OCI-LY7 (cell line): ENCODE measurements around the gene GGTA1.

ENCODE experiments used
- CTCF ChIP-seq: fragments of 200-600 bp; sonication (generic); conservative IDR thresholded peaks from 2 replicates; pipeline ENCODE4 v1.5.1; 2014; ENCODE audit warnings: mild to moderate bottlenecking, antibody characterized with exemption, low read length, moderate library complexity, mixed read lengths
- EZH2phosphoT487 ChIP-seq: fragments of 200-600 bp; sonication (generic); IDR thresholded peaks from 2 replicates; pipeline ENCODE4 v1.6.1; 2018; ENCODE audit warnings: low read depth, borderline replicate concordance, mild to moderate bottlenecking, mixed run types, antibody characterized with exemption, low read length, moderate library complexity, mixed read lengths

DNA sequence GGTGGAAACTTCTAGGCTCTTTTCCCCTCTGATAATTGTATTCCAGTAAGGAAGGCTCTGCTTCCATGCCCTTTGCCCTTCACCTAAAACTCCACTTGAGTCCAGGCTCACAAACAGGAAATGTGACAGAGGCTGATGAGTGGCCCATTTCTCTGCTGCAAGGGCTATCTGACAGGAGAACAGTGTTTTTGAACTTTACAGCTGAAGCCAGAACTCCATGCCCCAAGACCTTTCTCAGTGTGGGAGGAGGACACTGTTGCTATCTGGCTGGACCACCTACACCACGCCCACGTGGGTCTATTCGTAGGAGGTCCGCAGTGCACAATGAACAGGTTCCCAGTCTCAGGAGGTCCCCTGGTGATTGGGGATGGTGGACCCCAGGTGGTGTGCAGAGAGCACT lies 13.6 kb downstream of the GGTA1 start:
- TF ChIP-seq CTCF (no peak), EZH2phosphoT487 (no peak)
